ENCODE data around the gene SESTD1.

SESTD1 gene

GRCh38 chr2:179181002-179181401 lies 83.6 kb downstream of the SESTD1 start:
- DNase-seq = no peak

GRCh38 chr2:179180242-179180641 lies 84.4 kb downstream of the SESTD1 start:
- DNase-seq = no peak

- no peak for DNase-seq
Observed at GRCh38 chr2:179179719-179180118, 84.9 kb downstream of the SESTD1 start.

- no peak for DNase-seq
Observed at GRCh38 chr2:179177694-179178093, 86.9 kb downstream of the SESTD1 start.

DNA sequence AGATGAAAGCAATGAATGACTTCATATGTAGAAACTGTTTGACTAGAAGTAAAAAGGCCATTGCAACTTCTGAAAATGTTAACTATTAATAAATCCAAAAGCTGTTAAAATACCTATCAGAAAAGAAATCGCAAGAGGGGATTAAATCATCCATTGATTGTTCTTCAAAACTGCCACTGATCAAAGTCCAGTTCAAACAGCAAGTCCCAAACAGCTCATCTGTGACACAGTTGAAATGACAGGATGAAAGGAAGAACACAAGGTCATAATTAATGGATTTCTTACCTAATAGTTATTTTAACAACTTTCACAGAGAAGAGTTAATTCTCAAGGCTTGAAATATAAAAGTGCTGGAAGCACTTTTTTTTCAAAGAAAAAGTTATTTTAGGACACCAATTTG lies 90.4 kb downstream of the SESTD1 start:
- DNase-seq = no peak

DNA sequence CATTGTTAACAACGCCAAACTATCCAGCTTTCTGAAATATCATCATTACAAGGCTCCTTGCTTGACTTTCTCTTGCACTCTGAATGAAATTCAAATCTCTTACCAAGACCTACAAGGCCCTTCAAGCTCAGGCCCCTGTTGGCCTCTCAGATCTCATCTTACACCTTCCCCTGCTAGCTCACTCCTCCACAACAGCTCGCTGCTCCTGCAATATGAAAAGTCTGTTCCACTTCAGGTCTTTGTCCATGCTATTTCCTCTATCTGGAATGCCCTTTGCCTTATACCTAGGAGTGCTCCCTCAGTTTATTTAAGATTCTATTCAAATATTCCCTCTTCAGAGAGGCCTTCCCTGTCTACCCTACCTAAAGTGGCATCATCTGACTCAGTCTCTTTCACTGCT lies 91.7 kb downstream of the SESTD1 start:
- DNase-seq = no peak

GRCh38 chr2:179171371-179171770 lies 93.3 kb downstream of the SESTD1 start:
- no peak for DNase-seq

GRCh38 chr2:179170901-179171300 lies 93.7 kb downstream of the SESTD1 start:
- no peak for DNase-seq

GRCh38 chr2:179165356-179166000 lies 99.2 kb downstream of the SESTD1 start:
- DNase-seq = no peak

GRCh38 chr2:179141206-179141605 lies 123.4 kb downstream of the SESTD1 start:
- no peak for DNase-seq

DNA sequence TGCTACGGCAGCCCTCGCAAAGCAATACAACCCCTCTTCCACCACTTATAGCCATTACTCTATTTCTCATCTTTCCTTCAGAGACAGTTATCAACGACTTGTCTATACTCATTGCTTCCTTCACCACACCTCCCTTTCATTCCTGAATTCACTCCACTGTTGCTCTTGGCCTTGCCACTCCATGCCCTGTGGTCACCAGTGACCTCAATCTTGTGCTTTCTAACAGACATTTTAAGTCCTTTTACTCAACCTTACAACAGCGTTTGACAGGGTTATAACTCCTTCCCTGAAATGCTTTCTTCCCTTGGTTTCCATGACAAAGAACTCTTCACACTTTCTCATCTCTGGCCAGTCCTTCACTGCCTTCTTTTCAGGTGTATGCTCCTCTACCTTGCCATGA lies 124.1 kb downstream of the SESTD1 start:
- no peak for DNase-seq

- DNase-seq = no peak
Observed at GRCh38 chr2:179139506-179139905, 125.1 kb downstream of the SESTD1 start.

DNA sequence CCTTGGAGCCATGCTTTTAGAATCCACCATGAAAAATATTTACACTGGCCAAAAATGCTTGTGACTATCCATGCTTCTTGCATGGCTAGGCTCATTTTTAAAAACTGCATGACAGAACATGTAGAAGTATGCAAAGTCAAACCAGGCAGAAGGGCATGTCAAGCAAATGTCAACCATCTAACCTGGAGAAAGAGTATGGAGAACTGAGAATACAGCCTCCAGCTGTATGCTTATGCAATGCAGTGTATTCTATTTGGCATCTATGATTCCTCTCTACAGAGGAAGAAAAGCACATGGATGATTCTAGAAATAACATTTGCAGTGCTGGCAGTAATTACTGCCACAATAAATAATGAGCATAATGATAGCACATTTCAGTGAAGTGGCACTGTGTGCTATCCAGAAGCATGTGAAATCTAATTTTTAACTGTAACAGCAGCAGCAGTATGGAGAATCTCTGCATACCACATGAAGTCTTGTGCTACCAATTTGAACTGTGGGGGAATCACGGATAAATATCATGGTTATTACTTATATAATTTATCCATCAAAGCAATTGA lies 127.4 kb downstream of the SESTD1 start:
- no peak for DNase-seq

DNA sequence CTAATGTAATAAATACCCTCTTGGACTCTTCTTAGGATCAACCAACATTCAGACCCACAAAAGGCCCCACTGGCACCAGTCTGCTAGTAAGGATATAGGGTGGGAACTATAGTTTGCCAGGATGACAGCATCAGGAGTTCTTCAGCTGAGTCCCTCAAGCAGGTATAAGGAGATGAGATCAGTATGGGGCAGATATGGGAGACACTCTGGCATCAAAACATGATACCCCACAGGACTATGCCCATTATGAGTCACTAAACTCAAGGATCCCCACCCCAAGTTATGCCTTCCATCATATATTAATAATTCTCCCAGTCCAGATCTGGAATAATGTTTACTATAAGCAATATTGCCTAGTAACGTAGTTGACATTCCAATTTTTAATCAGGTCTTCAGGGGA lies 131.6 kb downstream of the SESTD1 start:
- no peak for DNase-seq

- DNase-seq = no peak
Observed at GRCh38 chr2:179132076-179132475, 132.6 kb downstream of the SESTD1 start.

- no peak for DNase-seq
Observed at GRCh38 chr2:179130560-179130959, 134.1 kb downstream of the SESTD1 start.

DNA sequence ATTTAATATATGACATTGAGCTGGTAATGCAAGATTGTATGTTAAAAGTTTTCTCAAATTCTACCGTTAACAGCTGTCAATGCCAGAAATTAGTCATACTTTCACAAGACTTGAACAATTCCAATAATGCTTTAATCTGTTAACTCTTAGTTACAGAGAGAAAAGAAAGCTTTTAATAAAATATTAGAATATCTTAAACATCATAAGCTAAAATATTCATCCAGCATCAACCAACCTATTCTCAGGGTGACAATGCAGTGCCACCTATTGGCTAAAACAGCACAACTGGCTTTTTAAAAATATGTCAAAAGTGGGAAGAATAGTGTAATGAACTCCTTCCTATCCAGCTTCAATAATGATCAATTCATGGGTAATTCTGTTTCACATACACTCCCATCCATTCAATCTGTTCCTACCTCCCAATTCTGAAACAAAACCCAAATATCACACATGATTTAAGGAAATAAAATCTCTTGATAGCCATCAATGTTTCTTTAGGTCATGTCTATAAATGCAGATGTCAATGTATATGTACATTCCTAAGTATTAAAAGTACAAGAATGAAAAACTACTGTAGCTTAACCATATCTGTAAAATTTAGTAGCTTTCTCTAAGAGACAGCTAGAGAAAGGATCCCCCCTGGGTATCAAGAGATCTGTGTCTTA lies 134.9 kb downstream of the SESTD1 start:
- no peak for DNase-seq

GRCh38 chr2:179125404-179125803 lies 139.2 kb downstream of the SESTD1 start:
- no peak for DNase-seq

DNA sequence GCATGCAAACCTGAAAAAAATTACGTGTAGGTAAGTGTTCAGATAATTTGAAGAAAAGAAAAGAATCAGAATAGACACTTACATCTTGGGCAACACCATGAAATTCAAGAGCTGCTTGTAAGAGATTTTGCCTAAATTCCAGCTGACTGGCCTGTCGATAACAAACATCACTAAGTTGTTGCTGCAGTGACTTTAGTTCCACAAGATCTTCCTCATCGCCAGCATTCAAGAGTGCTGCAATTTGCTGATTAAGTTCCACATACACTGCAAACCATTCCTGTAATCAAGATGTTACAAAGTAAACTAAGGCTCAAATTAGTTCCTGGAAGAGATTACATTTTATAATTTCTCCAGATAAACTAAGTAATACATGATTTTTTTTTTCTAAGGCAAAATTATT lies 140.3 kb downstream of the SESTD1 start:
- DNase-seq = no peak

DNA sequence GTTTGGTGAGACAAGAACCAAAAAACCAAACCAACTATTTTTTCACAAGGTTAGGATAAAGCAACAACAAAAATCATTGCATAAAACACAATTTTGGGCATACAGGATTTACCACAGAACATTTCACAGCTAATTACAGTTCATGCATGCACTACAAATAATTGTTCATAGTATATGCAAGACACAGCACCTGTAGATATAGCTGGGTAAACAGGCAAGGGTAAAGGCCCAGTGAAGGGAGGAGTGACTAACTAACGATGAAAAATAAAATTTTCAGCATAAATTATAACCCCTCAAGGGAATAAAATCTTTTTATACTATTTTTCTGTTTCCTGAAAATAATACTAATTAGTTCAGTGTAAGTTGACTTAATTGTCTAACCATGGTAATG lies 141.4 kb downstream of the SESTD1 start:
- no peak for DNase-seq

DNA sequence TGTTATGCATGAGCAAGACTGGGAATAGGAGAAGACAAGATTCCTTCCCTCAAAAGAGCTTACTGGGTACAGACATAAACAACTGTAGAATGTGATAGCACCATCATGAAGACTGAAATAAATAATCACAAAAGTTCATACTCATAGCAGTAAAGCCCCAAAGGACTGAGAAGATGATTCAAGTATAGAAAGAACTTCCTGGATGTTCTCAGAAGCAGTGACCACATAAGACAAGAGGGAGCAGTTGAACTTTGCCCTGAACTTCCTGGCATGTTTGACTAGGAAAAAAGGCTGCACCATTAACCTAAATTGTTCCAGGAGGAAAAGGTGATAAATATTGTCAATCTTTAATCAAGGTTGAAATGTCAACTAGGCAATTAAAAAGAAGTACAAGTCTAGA lies 156.9 kb downstream of the SESTD1 start:
- DNase-seq = no peak

DNA sequence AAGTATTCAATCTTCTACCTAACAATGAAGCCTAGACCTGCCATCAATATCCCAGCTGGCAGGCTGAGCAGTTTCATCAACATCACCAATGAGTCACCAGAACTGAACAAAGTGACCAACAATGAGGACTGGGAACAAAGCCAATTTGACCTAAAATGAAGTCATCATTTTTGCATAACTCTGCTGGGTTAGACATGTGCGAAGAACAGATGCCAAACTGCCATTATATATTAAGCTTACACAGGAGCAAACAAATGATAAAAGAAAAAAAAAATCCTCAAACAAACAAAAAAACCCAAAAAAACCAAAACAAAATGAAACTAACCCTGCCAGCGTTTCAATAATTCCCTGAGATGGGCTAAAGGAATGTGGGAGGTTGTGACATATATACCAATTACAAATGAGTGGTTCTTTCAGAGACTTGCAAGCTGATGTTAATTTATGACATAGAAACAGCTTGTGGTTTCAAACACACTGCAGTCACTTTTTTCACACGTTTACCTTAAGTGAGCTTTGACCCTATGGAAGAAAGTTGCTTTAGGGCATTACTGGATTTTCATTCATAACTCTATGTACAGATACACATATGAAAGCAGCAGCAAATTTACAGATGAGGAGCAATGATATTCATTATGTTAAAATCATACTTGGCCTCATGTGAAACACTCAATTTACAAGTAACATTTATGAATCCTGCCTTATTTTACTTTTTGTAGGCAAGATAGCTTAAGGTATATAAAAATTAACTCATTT lies 157.8 kb downstream of the SESTD1 start:
- no peak for DNase-seq

DNA sequence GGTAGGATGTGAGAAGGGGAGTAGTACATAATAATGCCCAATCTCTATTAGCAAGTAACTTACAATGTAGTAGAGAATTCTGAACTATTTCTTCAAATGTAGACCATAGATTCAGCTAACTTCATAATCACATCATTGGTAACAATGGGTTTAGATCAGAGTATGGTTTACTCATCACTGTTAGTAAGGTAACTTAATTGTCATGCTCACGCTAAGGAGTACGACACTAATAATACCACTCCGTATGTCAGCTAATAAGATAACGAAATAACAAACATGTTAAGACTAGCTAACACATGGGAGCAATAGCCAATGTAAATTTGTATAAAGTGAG lies 158.3 kb downstream of the SESTD1 start:
- DNase-seq = no peak

DNA sequence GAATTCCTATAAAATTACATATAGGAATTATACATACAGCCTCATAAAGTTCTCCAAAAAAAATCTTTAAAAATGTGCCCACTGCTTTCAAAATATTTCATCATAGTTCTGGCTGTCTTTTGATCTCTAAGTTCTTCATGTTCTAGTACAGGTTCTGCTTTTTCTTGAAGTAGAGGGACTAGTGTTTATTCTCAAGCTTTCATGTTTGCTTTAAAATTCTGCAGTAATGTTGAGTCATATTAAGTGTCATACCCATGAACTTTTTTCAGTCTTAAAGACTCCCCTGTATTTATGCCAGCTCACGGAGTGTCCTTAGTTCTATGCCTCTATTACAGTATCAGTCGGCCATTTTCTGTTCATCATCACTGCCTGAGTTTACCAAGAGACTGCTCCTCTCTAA lies 159.9 kb downstream of the SESTD1 start:
- no peak for DNase-seq
